ENCODE measurements around the gene CSE1L. TPM values are rescaled to one million over a fixed set of nuclear protein-coding genes. Genes with fewer than 3 reads are reported as not detected.
A peak's percentile ranks its signal among the peaks of the same experiment; 100 is the strongest.
"Not testable (repeated sequence)": the region's sequence is repeated elsewhere in the genome, so short reads cannot be mapped to it uniquely, and the experiment has no call there.

The CSE1L gene
- total RNA-seq, 2 experiments from 2014 or later, result 68.3 to 69.8 TPM

- H3K9me3 Mint-ChIP-seq, result no peaks in the 10 kb centered on the region
- H3K4me3 Mint-ChIP-seq, result peak overlapping the region; percentile 21
- H3K27me3 Mint-ChIP-seq, result no peaks in the 10 kb centered on the region
- peaks cover 5% of the 10 kb centered on the region for H3K36me3 Mint-ChIP-seq
- DNase-seq, result no peak
- ATAC-seq (ENCODE audit: low read depth), result peak; percentile 56
- peak overlapping the region; percentile 47 for H3K27ac Mint-ChIP-seq
- H3K4me1 Mint-ChIP-seq, result peaks cover 12% of the 10 kb centered on the region
- POLR2A ChIA-PET, result interaction anchor here (1.0 to 1.2 kb wide), 2 partner anchors 9 to 12 kb away, joined by 3 to 7 read pairs; partner anchors contain the start of gene CSE1L
Observed at GRCh38 chr20:49037962-49038387, 8.1 kb upstream of the CSE1L start.

GRCh38 chr20:49039854-49040253 lies 6.3 kb upstream of the CSE1L start:
- Mint-ChIP-seq H3K4me3 (no peak overlapping the region), H3K9me3 (no peaks in the 10 kb centered on the region), H3K27me3 (no peaks in the 10 kb centered on the region), H3K4me1 (peaks cover 14% of the 10 kb centered on the region), H3K36me3 (peaks cover 3% of the 10 kb centered on the region), H3K27ac (no peak overlapping the region)
- ATAC-seq (ENCODE audit: low read depth) (no peak), DNase-seq (no peak)
- POLR2A ChIA-PET, result interaction anchor here (0.5 kb wide), 1 partner anchor 25 kb away, joined by 3 read pairs; no protein-coding TSS in a partner anchor

GRCh38 chr20:49043000-49043399 lies 3.1 kb upstream of the CSE1L start:
- POLR2A ChIA-PET, result no interaction called here
- H3K9me3 Mint-ChIP-seq, result no peaks in the 10 kb centered on the region
- H3K27ac Mint-ChIP-seq, result no peak overlapping the region
- peaks cover 21% of the 10 kb centered on the region for H3K4me1 Mint-ChIP-seq
- H3K36me3 Mint-ChIP-seq, result peaks cover 9% of the 10 kb centered on the region
- DNase-seq (no peak), ATAC-seq (ENCODE audit: low read depth) (no peak)
- H3K27me3 Mint-ChIP-seq, result no peaks in the 10 kb centered on the region
- H3K4me3 Mint-ChIP-seq, result no peak overlapping the region

GRCh38 chr20:49045440-49046086 lies 549 bp upstream of the CSE1L start:
- peak overlapping the region; percentile 97 for H3K4me3 Mint-ChIP-seq

GRCh38 chr20:49052334-49052733 lies 6.2 kb downstream of the CSE1L start:
- no peak for ATAC-seq (ENCODE audit: low read depth)
- Mint-ChIP-seq H3K27ac (no peak overlapping the region), H3K9me3 (no peaks in the 10 kb centered on the region), H3K4me3 (peak overlapping the region; percentile 3), H3K27me3 (no peaks in the 10 kb centered on the region), H3K36me3 (peaks cover 39% of the 10 kb centered on the region), H3K4me1 (peaks cover 35% of the 10 kb centered on the region)
- POLR2A ChIA-PET, result no interaction called here
- DNase-seq, result no peak

More at GRCh38 chr20:49045440-49046086, 549 bp upstream of the CSE1L start:
- H3K9me3 Mint-ChIP-seq, result no peaks in the 10 kb centered on the region
- peak overlapping the region; percentile 99 for H3K27ac Mint-ChIP-seq
- peaks cover 27% of the 10 kb centered on the region for H3K4me1 Mint-ChIP-seq
- H3K36me3 Mint-ChIP-seq, result peaks cover 20% of the 10 kb centered on the region
- POLR2A ChIA-PET, result interaction anchor here (0.5 to 2.4 kb wide), 19 partner anchors 8 to 1403 kb away, joined by 3 to 7 read pairs (median 4); partner anchors contain the start of genes ARFGEF2, DDX27, STAU1 and ZNFX1
- ATAC-seq (ENCODE audit: low read depth) (peak; percentile 11), DNase-seq (no peak)
- no peaks in the 10 kb centered on the region for H3K27me3 Mint-ChIP-seq

GRCh38 chr20:49054056-49054643 lies 8.0 kb downstream of the CSE1L start:
- Mint-ChIP-seq H3K27me3 (no peaks in the 10 kb centered on the region), H3K4me3 (no peak overlapping the region), H3K4me1 (peaks cover 22% of the 10 kb centered on the region), H3K36me3 (peaks cover 28% of the 10 kb centered on the region), H3K9me3 (no peaks in the 10 kb centered on the region), H3K27ac (peak overlapping the region; percentile 28)
- POLR2A ChIA-PET, result no interaction called here
- DNase-seq (no peak), ATAC-seq (ENCODE audit: low read depth) (no peak)

GRCh38 chr20:49063279-49063678 lies 17.2 kb downstream of the CSE1L start:
- no peaks in the 10 kb centered on the region for H3K27me3 Mint-ChIP-seq
- H3K27ac Mint-ChIP-seq, result no peak overlapping the region
- ATAC-seq (ENCODE audit: low read depth) (no peak), DNase-seq (no peak)
- H3K9me3 Mint-ChIP-seq, result no peaks in the 10 kb centered on the region
- H3K36me3 Mint-ChIP-seq, result peaks cover 17% of the 10 kb centered on the region
- no peak overlapping the region for H3K4me3 Mint-ChIP-seq
- H3K4me1 Mint-ChIP-seq, result no peaks in the 10 kb centered on the region
- POLR2A ChIA-PET, result interaction anchor here (0.6 kb wide), 2 partner anchors 189 to 246 kb away, joined by 3 read pairs; no protein-coding TSS in a partner anchor

GRCh38 chr20:49074521-49074920 lies 28.4 kb downstream of the CSE1L start:
- H3K27me3 Mint-ChIP-seq, result no peaks in the 10 kb centered on the region
- peak overlapping the region; percentile 6 for H3K27ac Mint-ChIP-seq
- H3K9me3 Mint-ChIP-seq, result no peaks in the 10 kb centered on the region
- H3K4me1 Mint-ChIP-seq, result peaks cover 5% of the 10 kb centered on the region
- ATAC-seq (ENCODE audit: low read depth) (no peak), DNase-seq (no peak)
- H3K36me3 Mint-ChIP-seq, result peaks cover 24% of the 10 kb centered on the region
- H3K4me3 Mint-ChIP-seq, result no peak overlapping the region
- POLR2A ChIA-PET, result interaction anchor here (2.4 kb wide), 1 partner anchor 28 kb away, joined by 6 read pairs; the partner anchor contains the start of gene CSE1L

- peaks cover 20% of the 10 kb centered on the region for H3K36me3 Mint-ChIP-seq
- POLR2A ChIA-PET, result interaction anchor here (0.5 kb wide), 1 partner anchor 685 kb away, joined by 4 read pairs; no protein-coding TSS in a partner anchor
- no peaks in the 10 kb centered on the region for H3K27me3 Mint-ChIP-seq
- H3K9me3 Mint-ChIP-seq, result no peaks in the 10 kb centered on the region
- H3K4me1 Mint-ChIP-seq, result peaks cover 6% of the 10 kb centered on the region
- DNase-seq (no peak), ATAC-seq (ENCODE audit: low read depth) (no peak)
- H3K4me3 Mint-ChIP-seq, result no peak overlapping the region
- no peak overlapping the region for H3K27ac Mint-ChIP-seq
Observed at GRCh38 chr20:49078310-49078709, 32.2 kb downstream of the CSE1L start.

GRCh38 chr20:49082295-49082694 lies 36.2 kb downstream of the CSE1L start:
- H3K9me3 Mint-ChIP-seq; DNase-seq; H3K4me3 Mint-ChIP-seq; H3K27ac Mint-ChIP-seq; POLR2A ChIA-PET; H3K27me3 Mint-ChIP-seq; ATAC-seq (ENCODE audit: low read depth): not testable (repeated sequence)
- H3K4me1 Mint-ChIP-seq, result peaks cover 10% of the 10 kb centered on the region
- peaks cover 39% of the 10 kb centered on the region for H3K36me3 Mint-ChIP-seq

GRCh38 chr20:49091104-49091503 lies 45.0 kb downstream of the CSE1L start:
- no peak for ATAC-seq (ENCODE audit: low read depth)
- peaks cover 27% of the 10 kb centered on the region for H3K36me3 Mint-ChIP-seq
- no peak for DNase-seq
- no peaks in the 10 kb centered on the region for H3K27me3 Mint-ChIP-seq
- H3K4me1 Mint-ChIP-seq, result peaks cover 2% of the 10 kb centered on the region
- no peak overlapping the region for H3K4me3 Mint-ChIP-seq
- POLR2A ChIA-PET, result no interaction called here
- H3K9me3 Mint-ChIP-seq, result no peaks in the 10 kb centered on the region
- H3K27ac Mint-ChIP-seq, result no peak overlapping the region

GRCh38 chr20:49091762-49092161 lies 45.6 kb downstream of the CSE1L start:
- POLR2A ChIA-PET, result no interaction called here
- Mint-ChIP-seq H3K4me3 (no peak overlapping the region), H3K4me1 (peaks cover 2% of the 10 kb centered on the region), H3K9me3 (no peaks in the 10 kb centered on the region), H3K27me3 (no peaks in the 10 kb centered on the region), H3K36me3 (peaks cover 28% of the 10 kb centered on the region), H3K27ac (no peak overlapping the region)
- ATAC-seq (ENCODE audit: low read depth) (no peak), DNase-seq (no peak)

- no peak for ATAC-seq (ENCODE audit: low read depth)
- DNase-seq, result no peak
- Mint-ChIP-seq H3K9me3 (no peaks in the 10 kb centered on the region), H3K4me3 (no peak overlapping the region), H3K27me3 (no peaks in the 10 kb centered on the region), H3K27ac (no peak overlapping the region), H3K4me1 (peaks cover 11% of the 10 kb centered on the region), H3K36me3 (peaks cover 47% of the 10 kb centered on the region)
- POLR2A ChIA-PET, result no interaction called here
Observed at GRCh38 chr20:49096203-49096730, 50.2 kb downstream of the CSE1L start.

GRCh38 chr20:49097159-49097558 lies 51.0 kb downstream of the CSE1L start:
- DNase-seq (no peak), ATAC-seq (ENCODE audit: low read depth) (no peak)
- Mint-ChIP-seq H3K27ac (no peak overlapping the region), H3K36me3 (peaks cover 55% of the 10 kb centered on the region), H3K4me3 (no peak overlapping the region), H3K9me3 (no peaks in the 10 kb centered on the region), H3K4me1 (peaks cover 12% of the 10 kb centered on the region), H3K27me3 (no peaks in the 10 kb centered on the region)
- POLR2A ChIA-PET, result no interaction called here
